Spleen (tissue), 11 donors: ENCODE results near the gene SURF2. TPM values are rescaled to one million over a fixed set of nuclear protein-coding genes. Genes with fewer than 3 reads are reported as not detected.
A peak's percentile ranks its signal among the peaks of the same experiment; 100 is the strongest.

Source experiments
- DNase-seq: peaks from one replicate; pipeline ENCODE4 v3.0.0-alpha.2; 2020
- H3K27ac ChIP-seq, 8 donors: fragments of 200-600 bp; sonication (generic) in 7 of 8; 1 replicate in 4 of 8; 2 replicates in 4 of 8; pipeline versions ENCODE4 v1.5.0 to v1.8.0; 2016 to 2021; ENCODE audit warnings: inconsistent platforms in 4 of 8, mild to moderate bottlenecking in 4 of 8, moderate library complexity in 1 of 8
- H3K27me3 ChIP-seq, 7 donors: fragments of 200-600 bp; sonication (generic) in 6 of 7; replicated peaks in 1 of 7; 1 replicate in 4 of 7; 2 replicates in 3 of 7; pipeline versions ENCODE4 v1.5.0 to v1.8.0; 2016 to 2021; ENCODE audit warnings: inconsistent platforms in 3 of 7, mild to moderate bottlenecking in 1 of 7
- H3K36me3 ChIP-seq, 6 donors: fragments of 200-600 bp; sonication (generic) in 5 of 6; 1 replicate in 4 of 6; 2 replicates in 2 of 6; pipeline versions ENCODE4 v1.5.0 to v1.8.0; 2016 to 2021; ENCODE audit warnings: inconsistent platforms in 2 of 6
- H3K4me1 ChIP-seq, 6 donors: fragments of 200-600 bp; sonication (generic) in 5 of 6; 1 replicate in 3 of 6; 2 replicates in 3 of 6; pipeline versions ENCODE4 v1.5.0 to v1.8.0; 2016 to 2021; ENCODE audit warnings: inconsistent platforms in 3 of 6
- H3K4me3 ChIP-seq, 8 donors: fragments of 200-600 bp; sonication (generic) in 7 of 8; 1 replicate in 4 of 8; 2 replicates in 4 of 8; pipeline versions ENCODE4 v1.5.0 to v1.8.0; 2016 to 2021; ENCODE audit warnings: inconsistent platforms in 4 of 8, mild to moderate bottlenecking in 4 of 8, moderate library complexity in 2 of 8
- H3K9me3 ChIP-seq, 8 donors: fragments of 200-600 bp; sonication (generic) in 7 of 8; 1 replicate in 4 of 8; 2 replicates in 4 of 8; pipeline versions ENCODE4 v1.5.0 to v1.8.0; 2016 to 2021; ENCODE audit warnings: inconsistent platforms in 4 of 8
- POLR2A ChIP-seq, 3 donors: fragments of 450-650 bp; IDR thresholded peaks; one replicate each; pipeline ENCODE4 v1.5.1; 2017; ENCODE audit warnings: antibody characterized with exemption in 3 of 3, mild to moderate bottlenecking in 1 of 3
- POLR2AphosphoS5 ChIP-seq, 3 donors: sonication (generic); formaldehyde crosslinking; IDR thresholded peaks; one replicate each; pipeline ENCODE4 v1.5.1; 2017; ENCODE audit warnings: antibody characterized with exemption in 3 of 3
- WGBS, 5 donors: extraction: QIAGEN DNeasy Blood & Tissue Kit in 3 of 5; methylation state at CpG; one replicate each; pipeline versions ENCODE4 v1.1.5 to v1.1.7; 2013 to 2018; 5-methylcytosine and 5-hydroxymethylcytosine counted together
- intact Hi-C: fragments of 100-400 bp; cut with DNase I; formaldehyde crosslinking; loops from one replicate; pipeline ENCODE4 v1.15.0; 2023; ENCODE audit warnings: low total_unique reads
- polyA plus RNA-seq, 3 donors: library from polyadenylated mRNA; stranded (reverse); fragments of 200-250 nt; gene quantifications; one replicate each; pipeline ENCODE4 v1.2.1, GENCODE V29; 2013
- small RNA-seq, 4 donors: library from RNA; depleted of rRNA; stranded (forward); fragments of <200 nt; gene quantifications; one replicate each; pipeline ENCODE3, GENCODE V24; 2016
- total RNA-seq, 7 donors: library from RNA; depleted of rRNA in 3 of 7; stranded (reverse); fragments of >200 nt in 3 of 7; fragmentation: NEBNext Ultra II Directional in 4 of 7; extraction: Animal tissue kit (Norgen Biotek cat#: 25700) in 4 of 7; gene quantifications; one replicate each; pipeline versions ENCODE4 v1.1.0 to v1.2.1, GENCODE V29; 2016 to 2021
- TF ChIP-seq, protein P1 (sequence below), 11 experiments: fragments of 200-600 bp in 7 of 11; fragments of 450-650 bp in 4 of 11; sonication (generic) in 4 of 11; IDR thresholded peaks in 8 of 11; conservative IDR thresholded peaks in 3 of 11; 1 replicate in 7 of 11; 2 replicates in 4 of 11; pipeline versions ENCODE4 v1.4.0 to v1.8.0; 2016 to 2021; ENCODE audit warnings: antibody characterized with exemption in 11 of 11, inconsistent platforms in 4 of 11, mild to moderate bottlenecking in 1 of 11
- donor health status: healthy with polysubstance abuse.
- donor health status: DM: no; HTN: no; CAD: no; lungs with moderate emphysema.
- donor health status: DM: no; HTN: no; CAD: no.
- donor health status: Bipolar disorder and iron deficiency.
- donor health status: healthy.
- donor health status: DM: no; HTN: no; CAD: no.
- donor health status: DM: yes; HTN: yes; CAD: no.

The SURF2 gene
- total and polyA plus RNA-seq, 10 donors: 6.5 to 32.6 (median 13.9) TPM

DNA sequence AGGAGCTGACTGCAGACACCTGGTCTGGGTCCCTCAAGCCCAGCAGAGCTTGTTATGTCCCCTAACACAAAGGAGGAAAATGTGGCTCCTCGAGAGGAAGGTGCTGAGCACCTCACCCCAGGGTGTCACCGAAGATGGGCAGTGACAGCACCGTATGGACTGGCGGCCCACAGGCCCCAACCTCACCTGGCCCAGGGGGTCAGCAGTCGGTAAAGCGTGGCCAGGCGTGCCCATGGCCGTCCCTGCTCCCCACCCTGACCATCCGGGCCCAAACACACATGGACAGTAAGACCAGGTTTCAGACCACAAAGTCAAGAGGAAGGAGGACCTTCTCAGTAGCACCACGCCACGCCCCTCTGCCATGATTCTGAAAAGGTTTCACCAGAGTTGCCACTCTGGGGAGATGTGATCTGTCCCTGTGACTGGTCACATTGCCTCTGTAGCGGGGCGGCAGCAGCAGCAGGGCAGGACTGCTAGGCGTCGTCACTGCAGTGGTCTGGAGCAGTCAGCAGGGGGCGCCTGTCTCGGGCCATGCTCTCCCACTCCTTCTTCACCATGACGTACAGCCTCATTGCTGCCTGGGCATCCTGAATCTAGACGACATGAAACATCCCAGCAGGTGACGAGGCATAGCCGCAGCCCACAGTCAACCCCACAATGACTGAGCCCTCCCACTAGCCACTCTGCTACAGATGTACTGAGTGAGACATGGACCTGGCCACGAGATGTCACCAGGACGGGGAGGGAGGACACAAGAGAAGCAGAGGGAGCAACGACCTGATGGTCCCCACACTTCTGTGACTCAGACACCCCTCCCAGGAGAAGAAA, 50.3 kb downstream of the SURF2 start:
- Histone ChIP-seq H3K27ac (peak overlapping the region in 1 of 8 donors; percentile 17), H3K27me3 (no peaks in the 10 kb centered on the region), H3K4me3 (no peak overlapping the region), H3K4me1 (peaks cover 0 to 12% (median 2%) of the 10 kb centered on the region in 6 donors), H3K9me3 (no peaks in the 10 kb centered on the region), H3K36me3 (peaks cover 0 to 98% (median 70%) of the 10 kb centered on the region in 6 donors)
- 50 to 69% (median 58%) methylated on average over 15 to 24 of the region's 24 CpGs for WGBS, 5 donors
- peak; percentile 93 for DNase-seq
- intact Hi-C loops: loop anchor here (2.0 to 10.0 kb wide), 2 partner anchors 80 to 222 kb away; no protein-coding TSS in a partner anchor
- TF ChIP-seq, protein P1, sequence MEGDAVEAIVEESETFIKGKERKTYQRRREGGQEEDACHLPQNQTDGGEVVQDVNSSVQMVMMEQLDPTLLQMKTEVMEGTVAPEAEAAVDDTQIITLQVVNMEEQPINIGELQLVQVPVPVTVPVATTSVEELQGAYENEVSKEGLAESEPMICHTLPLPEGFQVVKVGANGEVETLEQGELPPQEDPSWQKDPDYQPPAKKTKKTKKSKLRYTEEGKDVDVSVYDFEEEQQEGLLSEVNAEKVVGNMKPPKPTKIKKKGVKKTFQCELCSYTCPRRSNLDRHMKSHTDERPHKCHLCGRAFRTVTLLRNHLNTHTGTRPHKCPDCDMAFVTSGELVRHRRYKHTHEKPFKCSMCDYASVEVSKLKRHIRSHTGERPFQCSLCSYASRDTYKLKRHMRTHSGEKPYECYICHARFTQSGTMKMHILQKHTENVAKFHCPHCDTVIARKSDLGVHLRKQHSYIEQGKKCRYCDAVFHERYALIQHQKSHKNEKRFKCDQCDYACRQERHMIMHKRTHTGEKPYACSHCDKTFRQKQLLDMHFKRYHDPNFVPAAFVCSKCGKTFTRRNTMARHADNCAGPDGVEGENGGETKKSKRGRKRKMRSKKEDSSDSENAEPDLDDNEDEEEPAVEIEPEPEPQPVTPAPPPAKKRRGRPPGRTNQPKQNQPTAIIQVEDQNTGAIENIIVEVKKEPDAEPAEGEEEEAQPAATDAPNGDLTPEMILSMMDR (IDR thresholded peaks at IDR 0.05 in 8 of 11, conservative IDR thresholded peaks at IDR 0.05 in 3 of 11): peak; percentile 82 to 96 (median 92)
- TF ChIP-seq POLR2A (IDR thresholded peaks at IDR 0.05): no peak
- peak; percentile 43 to 66 (median 56) for TF ChIP-seq POLR2AphosphoS5 (IDR thresholded peaks at IDR 0.05)

DNA sequence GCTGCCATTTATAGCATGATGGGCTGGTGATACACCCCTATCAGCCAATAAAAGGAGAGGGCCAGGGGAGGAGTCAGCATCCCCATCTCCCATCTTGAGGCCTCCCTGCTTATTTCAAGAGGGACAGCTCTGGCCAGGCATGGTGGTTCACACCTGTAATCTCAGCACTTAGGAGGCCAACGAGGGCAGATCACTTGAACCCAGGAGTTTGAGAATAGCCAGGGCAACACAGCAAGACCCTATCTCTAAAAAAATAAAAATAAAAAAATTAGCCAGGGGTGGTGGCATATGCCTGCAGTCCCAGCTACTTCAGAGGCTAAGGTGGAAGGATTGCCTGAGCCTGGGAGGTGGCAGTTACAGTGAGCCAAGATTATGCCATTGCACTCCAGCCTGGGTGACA, 51.7 kb downstream of the SURF2 start:
- Histone ChIP-seq H3K4me3 (no peak overlapping the region), H3K4me1 (peaks cover 0 to 12% (median 2%) of the 10 kb centered on the region in 6 donors), H3K9me3 (no peaks in the 10 kb centered on the region), H3K36me3 (peaks cover 0 to 98% (median 83%) of the 10 kb centered on the region in 6 donors), H3K27me3 (no peaks in the 10 kb centered on the region), H3K27ac (no peak overlapping the region)
- TF ChIP-seq, protein P1 (IDR thresholded peaks at IDR 0.05 in 8 of 11, conservative IDR thresholded peaks at IDR 0.05 in 3 of 11): no peak
- TF ChIP-seq POLR2AphosphoS5 (IDR thresholded peaks at IDR 0.05) (no peak), POLR2A (IDR thresholded peaks at IDR 0.05) (no peak)
- intact Hi-C loops: loop anchor here (10.0 kb wide), 1 partner anchor 223 kb away; no protein-coding TSS in a partner anchor
- DNase-seq: no peak
- WGBS, 5 donors: 88 to 100% (median 93%) methylated on average over 1 of the region's 1 CpG

Small RNA genes lying within 50 kb of the gene (small RNA-seq; reads per million reads assigned to genes)
- gene RF00019 (0 reads per million in 4 donors), gene SNORD24 (0 reads per million in 4 donors), gene SNORD36A (0 reads per million in 4 donors), gene SNORD36B (0 reads per million in 4 donors), gene SNORD36C (0 reads per million in 4 donors)

Other genes with a start within 250 kb of the SURF2 start
- 10 to 100 TPM; 50.6 to 74.3 (median 60.3) TPM for gene RALGDS, start 235.3 kb upstream of the SURF2 start, total RNA-seq
- 10 to 100 TPM; 21.3 to 40.1 (median 27.2) TPM for gene RALGDS, start 235.3 kb upstream of the SURF2 start, polyA plus RNA-seq
- 10 to 100 TPM; 16.8 to 52.8 (median 31.2) TPM for gene GBGT1, start 192.6 kb upstream of the SURF2 start, total RNA-seq
- 10 to 100 TPM in 2 of 3 donors, 1 to 10 TPM in 1; 9.2 to 14.1 (median 10.7) TPM for gene GBGT1, start 192.6 kb upstream of the SURF2 start, polyA plus RNA-seq
- under 1 TPM in 1 of 7 donors, not detected in 6; 0.95 TPM for gene OBP2B, start 147.3 kb upstream of the SURF2 start, total RNA-seq
- gene OBP2B, start 147.3 kb upstream of the SURF2 start, polyA plus RNA-seq: under 1 TPM in 2 of 3 donors, not detected in 1; 0.16 to 0.38 TPM
- gene ABO, start 81.3 kb upstream of the SURF2 start, total RNA-seq: 1 to 10 TPM; 1.1 to 5.8 (median 2.7) TPM
- gene ABO, start 81.3 kb upstream of the SURF2 start, polyA plus RNA-seq: under 1 TPM; 0.26 to 0.96 (median 0.64) TPM
- 10 to 100 TPM; 13.2 to 20.0 (median 17.0) TPM for gene SURF6, start 20.4 kb upstream of the SURF2 start, total RNA-seq
- 10 to 100 TPM; 13.2 to 28.6 (median 17.4) TPM for gene SURF6, start 20.4 kb upstream of the SURF2 start, polyA plus RNA-seq
- 10 to 100 TPM; 26.4 to 33.7 (median 30.0) TPM for gene MED22, start 8.4 kb upstream of the SURF2 start, total RNA-seq
- 10 to 100 TPM; 13.3 to 23.1 (median 18.8) TPM for gene MED22, start 8.4 kb upstream of the SURF2 start, polyA plus RNA-seq
- gene RPL7A, start 8.3 kb upstream of the SURF2 start, total RNA-seq: 1,000 to 10,000 TPM; 1,381 to 1,842 (median 1,641) TPM
- 1,000 to 10,000 TPM; 3,611 to 6,342 (median 5,850) TPM for gene RPL7A, start 8.3 kb upstream of the SURF2 start, polyA plus RNA-seq
- gene SURF1, start 63 bp upstream of the SURF2 start, total RNA-seq: 10 to 100 TPM; 31.4 to 37.7 (median 35.6) TPM
- 10 to 100 TPM; 72.0 to 75.6 (median 72.5) TPM for gene SURF1, start 63 bp upstream of the SURF2 start, polyA plus RNA-seq
- 100 to 1,000 TPM in 3 of 7 donors, 10 to 100 TPM in 4; 82.6 to 115 (median 92.1) TPM for gene SURF4, start 19.5 kb downstream of the SURF2 start, total RNA-seq
- 10 to 100 TPM; 21.9 to 50.7 (median 29.7) TPM for gene SURF4, start 19.5 kb downstream of the SURF2 start, polyA plus RNA-seq
- under 1 TPM in 5 of 7 donors, not detected in 2; 0.29 to 0.98 (median 0.44) TPM for gene STKLD1, start 19.8 kb downstream of the SURF2 start, total RNA-seq
- gene STKLD1, start 19.8 kb downstream of the SURF2 start, polyA plus RNA-seq: 1 to 10 TPM in 2 of 3 donors, under 1 TPM in 1; 0.96 to 1.5 (median 1.0) TPM
- 10 to 100 TPM; 21.5 to 25.8 (median 22.8) TPM for gene REXO4, start 61.5 kb downstream of the SURF2 start, total RNA-seq
- gene REXO4, start 61.5 kb downstream of the SURF2 start, polyA plus RNA-seq: 10 to 100 TPM; 20.0 to 23.2 (median 20.1) TPM
- gene ADAMTS13, start 65.8 kb downstream of the SURF2 start, total RNA-seq: 1 to 10 TPM; 1.1 to 3.9 (median 1.6) TPM
- gene ADAMTS13, start 65.8 kb downstream of the SURF2 start, polyA plus RNA-seq: 1 to 10 TPM; 3.4 to 4.8 (median 3.9) TPM
- gene CACFD1, start 103.4 kb downstream of the SURF2 start, total RNA-seq: 10 to 100 TPM in 5 of 7 donors, 1 to 10 TPM in 2; 10.0 to 14.2 (median 12.6) TPM
- 10 to 100 TPM in 1 of 3 donors, 1 to 10 TPM in 2; 4.7 to 12.7 (median 6.6) TPM for gene CACFD1, start 103.4 kb downstream of the SURF2 start, polyA plus RNA-seq
- gene SLC2A6, start 122.5 kb downstream of the SURF2 start, total RNA-seq: 10 to 100 TPM; 15.4 to 28.7 (median 20.9) TPM
- gene SLC2A6, start 122.5 kb downstream of the SURF2 start, polyA plus RNA-seq: 10 to 100 TPM; 15.4 to 35.0 (median 32.8) TPM
- gene MYMK, start 168.4 kb downstream of the SURF2 start, total RNA-seq: not detected
- gene MYMK, start 168.4 kb downstream of the SURF2 start, polyA plus RNA-seq: not detected
- 10 to 100 TPM in 1 of 7 donors, 1 to 10 TPM in 6; 1.6 to 10.1 (median 4.1) TPM for gene ADAMTSL2, start 178.2 kb downstream of the SURF2 start, total RNA-seq
- 10 to 100 TPM in 1 of 3 donors, 1 to 10 TPM in 2; 3.0 to 11.7 (median 4.5) TPM for gene ADAMTSL2, start 178.2 kb downstream of the SURF2 start, polyA plus RNA-seq